HCEC 1CT (cell line): Measurements from ENCODE around the gene GLO1.
A peak's percentile ranks its signal among the peaks of the same experiment; 100 is the strongest.

Experiments used
- DNase-seq: peaks from one replicate; pipeline ENCODE4 v3.0.0-alpha.2; 2017

Gene GLO1

DNA sequence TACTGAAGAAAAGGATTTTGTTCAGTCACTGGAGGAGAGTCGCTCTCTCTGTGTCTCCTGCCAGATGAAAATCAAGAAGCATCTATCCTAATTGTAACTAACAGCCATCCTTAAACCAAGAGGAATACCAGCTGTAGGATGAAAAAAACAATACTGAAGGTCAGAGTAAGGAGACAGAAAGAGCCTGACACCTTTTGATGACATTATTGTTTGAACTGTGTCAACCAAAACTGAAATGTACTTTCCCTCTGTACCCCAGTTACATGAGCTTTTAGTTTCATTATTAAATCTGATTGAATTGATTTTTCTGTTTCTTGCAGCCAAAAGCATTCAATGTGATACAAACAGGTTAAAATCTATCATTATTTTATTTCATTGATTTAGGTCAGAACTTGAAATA, 46.0 kb downstream of the GLO1 start:
- DNase-seq, result no peak

DNA sequence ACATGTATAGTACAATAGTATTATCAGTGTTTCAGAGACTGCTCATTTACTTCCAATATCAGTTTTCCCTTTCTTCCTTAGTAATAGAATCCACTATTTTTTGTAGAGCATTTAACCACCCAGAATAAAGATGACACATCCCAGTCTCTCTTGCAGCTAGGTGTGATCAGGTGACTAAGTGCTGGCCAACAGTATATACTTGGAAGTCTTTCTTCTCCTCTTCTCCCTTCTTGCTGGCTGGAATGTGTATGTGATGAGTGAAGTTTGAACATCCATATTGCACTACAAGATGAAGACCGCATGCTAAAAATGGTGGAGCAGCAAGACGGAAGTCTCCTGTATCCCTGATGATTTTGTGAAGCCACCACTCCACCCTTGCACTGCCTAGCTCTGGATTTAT, 48.7 kb downstream of the GLO1 start:
- no peak for DNase-seq

GRCh38 chr6:38651121-38651784, 51.7 kb downstream of the GLO1 start:
- DNase-seq, result no peak

- DNase-seq, result no peak
Observed at GRCh38 chr6:38650207-38650752, 52.7 kb downstream of the GLO1 start.

DNA sequence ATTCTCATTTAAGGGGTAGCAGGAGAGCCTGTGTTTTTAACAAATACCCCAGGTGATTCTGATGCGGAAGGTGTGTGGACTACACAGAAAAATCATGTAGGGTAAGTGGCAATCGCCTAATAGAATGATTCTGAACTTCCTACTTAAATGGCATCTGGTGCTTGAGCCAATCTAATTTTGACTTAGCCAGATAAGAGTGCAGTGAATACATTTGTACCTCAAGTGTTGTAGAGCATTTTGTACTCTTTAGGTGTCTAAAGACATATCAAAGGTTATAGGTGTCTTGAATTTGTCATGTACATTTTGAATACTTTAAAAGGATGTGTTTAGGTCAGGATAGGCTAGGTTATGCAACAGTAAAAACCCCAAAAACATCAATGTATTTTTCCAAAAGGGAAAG, 53.2 kb downstream of the GLO1 start:
- no peak for DNase-seq

DNA sequence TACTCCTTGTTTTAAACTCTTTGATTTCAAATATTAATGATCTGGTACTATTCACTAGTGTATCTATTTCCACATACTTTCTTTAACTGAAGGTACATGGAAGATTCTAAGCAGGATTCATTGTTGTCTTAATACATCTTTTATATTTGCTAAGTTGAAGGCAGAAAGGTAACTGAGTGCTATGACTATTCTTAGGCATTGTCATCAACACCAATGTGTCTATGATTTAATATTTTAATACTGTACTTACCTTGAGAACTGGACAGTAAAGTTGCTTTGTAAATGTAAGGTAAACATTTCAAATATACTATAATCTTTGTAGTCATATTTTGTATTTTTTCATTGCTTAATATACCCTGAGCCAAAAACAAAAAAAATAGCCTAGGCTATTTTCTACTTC, 54.3 kb downstream of the GLO1 start:
- no peak for DNase-seq

DNA sequence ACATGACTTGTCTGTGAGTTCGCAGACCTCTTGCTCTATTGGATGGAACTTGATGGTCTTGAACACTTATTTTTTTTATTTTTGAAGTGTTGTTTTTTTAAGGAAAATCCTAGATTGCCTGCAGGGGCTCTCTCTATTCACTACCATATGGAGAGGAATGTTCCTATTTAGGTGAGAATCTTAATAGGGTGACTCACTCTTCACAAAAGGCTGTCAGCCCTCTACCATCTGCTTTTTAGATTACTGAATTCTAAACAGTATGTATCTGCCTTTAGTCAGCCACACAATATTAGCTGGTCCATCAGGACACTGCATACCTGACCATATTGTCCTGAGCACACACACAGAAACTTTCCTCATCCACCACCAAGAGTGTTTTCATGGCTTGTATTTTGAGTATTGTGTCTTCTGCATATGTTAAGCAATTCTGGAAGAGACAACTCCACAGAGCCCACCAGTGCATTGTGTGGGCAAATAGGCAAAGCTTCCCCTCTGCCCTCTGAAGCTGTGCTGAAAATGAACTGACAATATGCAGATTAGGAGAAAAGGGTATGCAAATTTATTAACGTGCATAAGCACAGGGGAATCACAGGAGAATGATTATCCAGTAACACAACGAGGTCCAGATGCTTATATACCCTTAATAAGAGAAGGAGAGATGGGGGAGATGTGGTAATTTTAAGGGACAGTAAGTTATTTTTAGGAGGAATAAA, 56.6 kb downstream of the GLO1 start:
- DNase-seq, result peak; percentile 20

- DNase-seq, result no peak
Observed at GRCh38 chr6:38644951-38645350, 58.0 kb downstream of the GLO1 start.

DNA sequence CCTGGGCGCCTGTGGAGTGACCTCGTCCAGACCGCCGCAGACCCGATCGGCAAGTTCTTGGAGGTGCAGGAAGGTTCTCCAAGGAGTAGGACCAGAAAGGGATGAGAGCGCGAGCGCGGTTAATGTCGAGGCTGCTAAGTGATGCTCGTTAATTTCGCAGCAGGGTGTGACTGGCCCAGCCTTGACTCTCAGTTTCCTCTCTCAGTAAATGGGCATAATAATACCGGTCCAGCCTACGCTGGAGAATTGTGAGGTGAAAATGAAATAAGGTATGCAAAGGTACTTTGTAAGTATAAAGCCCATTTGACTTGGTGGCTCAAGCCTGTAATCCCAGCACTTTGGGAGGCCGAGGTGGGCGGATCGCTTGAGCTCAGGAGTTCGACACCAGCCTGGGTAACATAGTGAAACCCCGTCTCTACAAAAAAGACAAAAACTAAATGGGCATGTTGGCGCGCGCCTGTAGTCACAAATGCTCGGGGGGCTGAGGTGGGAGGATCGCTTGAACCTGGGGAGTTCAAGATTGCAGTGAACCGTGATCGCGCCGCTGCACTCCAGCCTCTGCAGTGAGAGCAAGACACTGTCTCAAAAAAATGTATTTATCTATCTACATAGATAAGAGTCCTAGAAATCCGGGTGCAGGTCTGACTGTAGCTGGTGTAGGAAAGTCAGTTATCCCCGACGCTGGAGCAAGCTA, 62.6 kb downstream of the GLO1 start:
- DNase-seq, result no peak

DNA sequence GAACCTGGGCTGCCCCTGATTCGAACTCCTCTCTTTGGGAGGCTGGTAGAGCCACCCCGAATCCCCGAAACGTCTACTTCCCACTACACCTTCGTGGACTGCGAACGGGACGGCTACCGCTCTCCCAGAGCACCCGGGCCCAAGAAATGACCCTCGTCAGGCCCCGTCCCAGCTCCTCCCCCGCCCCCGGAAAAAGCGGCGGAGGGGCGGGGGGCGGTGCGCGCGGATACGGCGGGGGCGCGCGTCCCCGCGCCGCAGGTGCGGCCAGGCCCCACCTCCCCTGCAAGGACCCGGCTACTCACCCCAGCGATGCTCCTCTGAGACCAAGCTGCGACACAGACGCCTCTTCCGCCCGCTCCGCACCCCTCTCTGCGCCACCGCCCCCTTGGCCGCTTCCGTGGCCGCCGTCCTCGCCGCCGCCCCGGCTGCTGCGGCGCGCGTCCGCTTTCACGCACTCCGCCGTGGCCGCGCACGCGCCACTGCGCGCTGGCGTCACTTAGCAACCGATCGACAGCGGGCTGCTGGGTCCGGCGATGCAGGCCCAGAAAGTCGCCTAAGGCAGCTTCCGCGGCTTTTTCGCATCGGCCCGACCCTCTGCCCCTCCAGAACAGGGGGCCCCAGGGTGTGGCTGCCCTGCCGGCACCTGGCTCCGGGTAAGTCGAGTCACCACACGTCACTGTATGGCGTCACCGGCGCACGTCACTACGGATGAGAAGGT, 63.3 kb downstream of the GLO1 start, which contains the start of gene BTBD9:
BTBD9 (minus strand) TSS at position 432 of the 718 bp plus-strand sequence.
- peak; percentile 78 for DNase-seq

- peak; percentile 41 for DNase-seq
Observed at GRCh38 chr6:38638941-38639497, 63.9 kb downstream of the GLO1 start.

DNA sequence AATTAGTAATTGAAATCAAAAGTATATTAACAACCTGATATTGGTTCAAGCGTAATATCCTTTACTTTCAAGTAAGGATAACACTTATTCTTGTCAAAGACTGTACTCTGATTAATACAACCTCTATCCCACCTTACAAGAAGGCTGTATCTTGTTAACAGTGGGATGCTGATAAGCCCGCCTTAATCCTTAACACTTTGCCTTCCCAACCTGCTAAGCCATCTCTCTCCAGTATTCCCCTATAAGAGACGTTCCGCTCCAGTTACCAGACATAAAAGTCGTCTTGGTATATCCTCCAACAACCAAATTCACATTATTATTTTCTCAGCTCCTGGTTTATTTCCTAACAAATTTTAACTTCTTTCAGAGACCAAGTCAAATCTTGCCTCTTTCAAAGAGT, 65.2 kb downstream of the GLO1 start:
- DNase-seq, result no peak

- no peak for DNase-seq
Observed at GRCh38 chr6:38636027-38636426, 66.9 kb downstream of the GLO1 start.

- no peak for DNase-seq
Observed at GRCh38 chr6:38634518-38634917, 68.4 kb downstream of the GLO1 start.

DNA sequence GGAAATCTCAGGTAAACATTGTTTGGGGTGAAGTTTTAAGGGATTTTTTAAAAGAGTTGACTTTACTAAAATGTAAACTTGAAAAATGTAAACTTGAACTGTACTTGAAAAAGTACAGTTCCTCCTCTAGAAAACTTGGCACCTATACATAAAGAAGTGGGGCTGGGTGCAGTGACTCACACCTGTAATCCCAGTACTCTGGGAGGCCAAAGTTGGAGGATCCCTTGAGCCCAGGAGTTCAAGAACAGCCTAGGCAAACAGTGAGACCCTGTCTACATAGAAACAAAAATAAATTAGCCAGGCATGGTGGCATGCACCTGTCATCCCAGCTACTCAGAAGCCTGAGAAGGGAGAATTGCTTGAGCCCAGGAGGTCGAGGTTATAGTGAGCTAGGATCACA, 70.5 kb downstream of the GLO1 start:
- DNase-seq, result no peak

GRCh38 chr6:38631186-38631783, 71.7 kb downstream of the GLO1 start:
- no peak for DNase-seq
